Endothelial cell of umbilical vein (primary cell): ENCODE measurements around the gene GGT7.

Experiments
- EZH2 ChIP-seq: IDR thresholded peaks from 2 replicates; pipeline ENCODE4 v1.6.1; 2012; ENCODE audit warnings: borderline replicate concordance, low read depth, mild to moderate bottlenecking, moderate library complexity, low read length, inconsistent platforms; ENCODE audit not compliant: severe bottlenecking
- FOS ChIP-seq: IDR thresholded peaks from 2 replicates; pipeline ENCODE4 v1.6.1; 2011; ENCODE audit warnings: mild to moderate bottlenecking, low read length, moderate library complexity, borderline replicate concordance; ENCODE audit not compliant: insufficient read depth
- GATA2 ChIP-seq: IDR thresholded peaks from 2 replicates; pipeline ENCODE4 v1.7.0; 2011; ENCODE audit warnings: low read depth, mild to moderate bottlenecking, moderate library complexity, mixed read lengths, low read length; ENCODE audit not compliant: insufficient read length, insufficient read depth
- JUN ChIP-seq: IDR thresholded peaks from 2 replicates; pipeline ENCODE4 v1.6.1; 2011; ENCODE audit warnings: borderline replicate concordance, low read depth; ENCODE audit not compliant: insufficient read length, insufficient read depth
- MYC ChIP-seq: IDR thresholded peaks from one replicate; pipeline ENCODE4 v1.6.1; 2011; ENCODE audit warnings: mild to moderate bottlenecking, low read depth, low read length
- POLR2A ChIP-seq: IDR thresholded peaks from 2 replicates; pipeline ENCODE4 v1.6.1; 2012; ENCODE audit warnings: low read depth, mild to moderate bottlenecking, control low read depth, low read length
- POLR2AphosphoS5 ChIP-seq: IDR thresholded peaks from 2 replicates; pipeline ENCODE4 v1.6.1; 2012; ENCODE audit warnings: low read depth, mild to moderate bottlenecking, control low read depth, low read length, moderate library complexity; ENCODE audit not compliant: insufficient read depth
- TF ChIP-seq, protein P1 (sequence below), 2 donors: IDR thresholded peaks; 1 replicate in 1 of 2; 2 replicates in 1 of 2; pipeline ENCODE4 v1.5.1; 2011; ENCODE audit warnings: low read length in 2 of 2, mild to moderate bottlenecking in 2 of 2, moderate library complexity in 2 of 2, control low read depth in 1 of 2, inconsistent platforms in 1 of 2, low read depth in 1 of 2; ENCODE audit not compliant: insufficient read depth in 1 of 2; ENCODE audit errors: extremely low read depth in 1 of 2
- TF ChIP-seq, protein P2 (sequence below): IDR thresholded peaks from 2 replicates; pipeline ENCODE4 v1.6.1; 2011; ENCODE audit not compliant: insufficient read depth, insufficient read length

DNA sequence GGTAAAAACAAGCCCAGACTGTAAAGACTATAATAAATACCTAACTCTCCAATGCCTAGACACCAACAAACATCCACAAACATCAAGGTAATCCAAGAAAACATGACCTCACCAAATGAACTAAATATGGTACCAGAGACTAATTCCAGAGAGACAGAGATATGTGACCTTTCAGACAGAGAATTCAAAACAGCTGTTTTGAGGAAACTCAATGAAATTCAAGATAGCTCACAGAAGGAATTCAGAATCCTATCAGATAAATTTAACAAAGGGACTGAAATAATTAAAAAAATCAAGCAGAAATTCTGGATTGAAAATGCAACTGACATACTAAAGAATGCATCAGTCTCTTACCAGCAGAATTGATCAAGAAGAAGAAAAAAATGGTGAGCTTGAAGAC, 73.8 kb downstream of the GGT7 start:
- TF ChIP-seq, protein P1, sequence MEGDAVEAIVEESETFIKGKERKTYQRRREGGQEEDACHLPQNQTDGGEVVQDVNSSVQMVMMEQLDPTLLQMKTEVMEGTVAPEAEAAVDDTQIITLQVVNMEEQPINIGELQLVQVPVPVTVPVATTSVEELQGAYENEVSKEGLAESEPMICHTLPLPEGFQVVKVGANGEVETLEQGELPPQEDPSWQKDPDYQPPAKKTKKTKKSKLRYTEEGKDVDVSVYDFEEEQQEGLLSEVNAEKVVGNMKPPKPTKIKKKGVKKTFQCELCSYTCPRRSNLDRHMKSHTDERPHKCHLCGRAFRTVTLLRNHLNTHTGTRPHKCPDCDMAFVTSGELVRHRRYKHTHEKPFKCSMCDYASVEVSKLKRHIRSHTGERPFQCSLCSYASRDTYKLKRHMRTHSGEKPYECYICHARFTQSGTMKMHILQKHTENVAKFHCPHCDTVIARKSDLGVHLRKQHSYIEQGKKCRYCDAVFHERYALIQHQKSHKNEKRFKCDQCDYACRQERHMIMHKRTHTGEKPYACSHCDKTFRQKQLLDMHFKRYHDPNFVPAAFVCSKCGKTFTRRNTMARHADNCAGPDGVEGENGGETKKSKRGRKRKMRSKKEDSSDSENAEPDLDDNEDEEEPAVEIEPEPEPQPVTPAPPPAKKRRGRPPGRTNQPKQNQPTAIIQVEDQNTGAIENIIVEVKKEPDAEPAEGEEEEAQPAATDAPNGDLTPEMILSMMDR (IDR thresholded peaks at IDR 0.05; ENCODE audit: extremely low read depth in 1 of 2, insufficient read depth in 1 of 2, low read depth in 1 of 2, low read length in 2 of 2), result no peak
- TF ChIP-seq POLR2A, result no peak
- TF ChIP-seq, protein P2, sequence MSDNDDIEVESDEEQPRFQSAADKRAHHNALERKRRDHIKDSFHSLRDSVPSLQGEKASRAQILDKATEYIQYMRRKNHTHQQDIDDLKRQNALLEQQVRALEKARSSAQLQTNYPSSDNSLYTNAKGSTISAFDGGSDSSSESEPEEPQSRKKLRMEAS, result no peak
- no peak for TF ChIP-seq FOS
- no peak for TF ChIP-seq MYC
- TF ChIP-seq EZH2, result no peak
- no peak for TF ChIP-seq POLR2AphosphoS5
- no peak for TF ChIP-seq JUN
- TF ChIP-seq GATA2, result no peak
